Midbrain (tissue), 1 donor: ENCODE measurements around the gene PRM1.

Experiments used
- DNase-seq: peaks from one replicate; lab custom pipeline; 2025; lab: John Stamatoyannopoulos, UW

The PRM1 gene

GRCh38 chr16:11280616-11281522 is at the start of gene PRM1:
Gene PRM1, minus strand, starts transcription at chr16:11281330. Its CDS starts 92 bp downstream, at chr16:11281238.
- DNase-seq, result no peak

GRCh38 chr16:11330526-11331237 is 49.6 kb upstream of the PRM1 start:
- no peak for DNase-seq

GRCh38 chr16:11329891-11330290 is 48.8 kb upstream of the PRM1 start:
- DNase-seq, result no peak

GRCh38 chr16:11329071-11329491 is 48.0 kb upstream of the PRM1 start:
- no peak for DNase-seq

GRCh38 chr16:11328172-11329070 is 47.3 kb upstream of the PRM1 start:
- DNase-seq, result no peak

GRCh38 chr16:11327277-11328171 is 46.4 kb upstream of the PRM1 start:
- DNase-seq, result no peak

- DNase-seq, result no peak
These were observed 45.7 kb upstream of the PRM1 start for GRCh38 chr16:11326737-11327276.

- no peak for DNase-seq
These were observed 45.1 kb upstream of the PRM1 start for GRCh38 chr16:11326084-11326736.

GRCh38 chr16:11325404-11326083 is 44.4 kb upstream of the PRM1 start:
- no peak for DNase-seq

GRCh38 chr16:11323551-11324336 is 42.6 kb upstream of the PRM1 start:
- no peak for DNase-seq

GRCh38 chr16:11322823-11323222 is 41.7 kb upstream of the PRM1 start:
- no peak for DNase-seq

GRCh38 chr16:11321662-11322061 is 40.5 kb upstream of the PRM1 start:
- no peak for DNase-seq

GRCh38 chr16:11320170-11320569 is 39.0 kb upstream of the PRM1 start:
- DNase-seq, result no peak

GRCh38 chr16:11319529-11320146 is 38.5 kb upstream of the PRM1 start:
- no peak for DNase-seq

- no peak for DNase-seq
These were observed 37.7 kb upstream of the PRM1 start for GRCh38 chr16:11318817-11319216.

- no peak for DNase-seq
These were observed 35.3 kb upstream of the PRM1 start for GRCh38 chr16:11316331-11317015.

- DNase-seq, result no peak
These were observed 34.4 kb upstream of the PRM1 start for GRCh38 chr16:11315510-11315909.
